Muscle of leg (tissue), 11 donors: ENCODE measurements around the gene LAS1L. TPM values are rescaled to one million over a fixed set of nuclear protein-coding genes. Genes with fewer than 3 reads are reported as not detected.
"Not testable (repeated sequence)": the region's sequence is repeated elsewhere in the genome, so short reads cannot be mapped to it uniquely, and the experiment has no call there.

ENCODE experiments used
- DNase-seq: peaks from one replicate; pipeline ENCODE4 v3.0.0; 2013
- H3K27ac ChIP-seq: one replicate; pipeline ENCODE4 v1.5.1; 2013; ENCODE audit warnings: mild to moderate bottlenecking, low read length, control low read depth
- H3K27me3 ChIP-seq: one replicate; pipeline ENCODE4 v1.6.1; 2013; ENCODE audit warnings: low read length; ENCODE audit not compliant: control insufficient read depth, insufficient read depth
- H3K36me3 ChIP-seq: one replicate; pipeline ENCODE4 v1.6.1; 2013; ENCODE audit warnings: low read length; ENCODE audit not compliant: control insufficient read depth, insufficient read depth
- H3K4me1 ChIP-seq: one replicate; pipeline ENCODE4 v1.6.1; 2013; ENCODE audit warnings: low read length; ENCODE audit not compliant: control insufficient read depth, insufficient read depth
- H3K4me3 ChIP-seq: one replicate; pipeline ENCODE4 v1.5.1; 2013; ENCODE audit warnings: low read length, control low read depth
- H3K9me3 ChIP-seq: replicated peaks from 2 replicates; pipeline ENCODE4 v1.6.1; 2013; ENCODE audit warnings: low read depth, low read length; ENCODE audit not compliant: control insufficient read depth
- WGBS: methylation state at CpG from one replicate; pipeline ENCODE4 v1.1.5; 2013; ENCODE audit warnings: missing lambda C conversion rate; ENCODE audit not compliant: insufficient coverage; 5-methylcytosine and 5-hydroxymethylcytosine counted together
- polyA plus RNA-seq, 8 donors: library from polyadenylated mRNA; unstranded; fragments of 120-200 nt; gene quantifications; one replicate each; pipeline versions ENCODE4 v1.2.1 to v1.2.3, GENCODE V29; 2013; ENCODE audit warnings: inconsistent platforms in 1 of 8, low replicate concordance in 1 of 8; ENCODE audit not compliant: insufficient read length in 8 of 8, insufficient read depth in 1 of 8
- total RNA-seq: library from RNA; stranded (reverse); fragments of 120-200 nt; gene quantifications from one replicate; pipeline ENCODE4 v1.2.4, GENCODE V29; 2013

The LAS1L gene
- total and polyA plus RNA-seq, 9 donors = 14.7 to 29.4 (median 23.9) TPM

DNA sequence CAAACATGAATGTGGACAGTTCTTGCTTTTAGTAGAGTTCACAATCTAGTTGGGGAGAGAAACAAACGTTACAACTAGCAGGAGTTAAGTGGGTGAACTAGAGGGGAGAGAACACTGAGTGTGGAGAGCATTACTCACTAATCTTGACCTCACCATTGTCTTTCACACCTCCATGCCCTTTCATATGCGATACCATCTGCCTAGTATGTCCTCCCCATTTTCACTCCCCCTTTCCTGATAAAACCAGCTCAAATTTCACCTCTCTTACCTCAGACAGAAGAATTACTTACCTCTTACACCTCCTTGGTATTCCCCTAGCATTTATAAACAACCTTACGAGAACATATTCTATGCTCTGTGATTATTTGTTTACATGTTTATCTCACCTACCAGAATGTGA is 53.6 kb downstream of the LAS1L start:
- Histone ChIP-seq H3K27me3 (no peaks in the 10 kb centered on the region), H3K4me1 (no peaks in the 10 kb centered on the region), H3K9me3 (no peaks in the 10 kb centered on the region), H3K36me3 (no peaks in the 10 kb centered on the region), H3K4me3 (no peak overlapping the region), H3K27ac (no peak overlapping the region)
- no peak for DNase-seq
- 75% methylated on average over 1 of the region's 3 CpGs for WGBS

DNA sequence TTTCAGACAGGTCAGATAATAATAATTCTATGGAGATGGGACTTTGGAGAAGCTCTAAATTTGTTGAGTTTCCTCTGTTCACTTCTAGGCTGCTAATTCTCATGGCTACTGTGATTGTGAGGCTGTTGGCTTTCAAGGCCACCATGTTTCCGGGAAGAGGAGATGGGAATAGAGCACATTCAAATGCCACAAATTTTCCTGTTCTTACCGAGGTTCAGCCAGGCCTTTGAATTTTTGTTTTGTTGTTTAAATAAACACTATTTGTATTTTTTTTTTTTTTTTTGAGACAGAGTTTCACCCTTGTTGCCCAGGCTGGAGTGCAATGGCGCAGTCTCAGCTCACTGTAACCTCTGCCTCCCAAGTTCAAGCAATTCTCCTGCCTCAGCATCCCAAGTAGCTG is 55.5 kb downstream of the LAS1L start:
- not testable (repeated sequence) for H3K9me3 ChIP-seq, DNase-seq, H3K4me3 ChIP-seq, H3K4me1 ChIP-seq, H3K27ac ChIP-seq, H3K27me3 ChIP-seq, H3K36me3 ChIP-seq
- 50% methylated on average over 1 of the region's 3 CpGs for whole genome bisulfite sequencing

DNA sequence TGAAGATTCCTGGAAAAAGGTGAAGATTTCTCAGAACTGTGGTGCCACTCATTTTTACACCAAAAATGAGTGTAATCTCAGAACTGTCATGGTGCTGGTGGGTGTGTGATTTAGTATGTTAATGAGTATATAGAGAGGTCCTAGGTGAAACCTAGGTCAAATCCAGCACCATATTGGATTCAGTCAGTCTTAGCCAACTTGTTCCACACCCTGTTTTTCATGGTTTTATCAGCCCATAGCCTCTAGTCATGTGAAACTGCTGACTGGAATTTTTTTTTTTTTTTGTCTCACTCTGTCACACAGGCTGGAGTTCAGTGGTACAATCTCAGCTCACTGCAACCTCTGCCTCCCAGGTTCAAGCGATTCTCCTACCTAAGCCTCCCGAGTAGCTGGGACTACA is 58.0 kb downstream of the LAS1L start:
- H3K9me3 ChIP-seq = no peaks in the 10 kb centered on the region
- H3K27ac ChIP-seq = no peak overlapping the region
- H3K27me3 ChIP-seq = no peaks in the 10 kb centered on the region
- H3K4me3 ChIP-seq = no peak overlapping the region
- H3K36me3 ChIP-seq = no peaks in the 10 kb centered on the region
- H3K4me1 ChIP-seq = no peaks in the 10 kb centered on the region
- no CpG with 5 or more reads among the region's 2 CpGs for WGBS
- DNase-seq = no peak

DNA sequence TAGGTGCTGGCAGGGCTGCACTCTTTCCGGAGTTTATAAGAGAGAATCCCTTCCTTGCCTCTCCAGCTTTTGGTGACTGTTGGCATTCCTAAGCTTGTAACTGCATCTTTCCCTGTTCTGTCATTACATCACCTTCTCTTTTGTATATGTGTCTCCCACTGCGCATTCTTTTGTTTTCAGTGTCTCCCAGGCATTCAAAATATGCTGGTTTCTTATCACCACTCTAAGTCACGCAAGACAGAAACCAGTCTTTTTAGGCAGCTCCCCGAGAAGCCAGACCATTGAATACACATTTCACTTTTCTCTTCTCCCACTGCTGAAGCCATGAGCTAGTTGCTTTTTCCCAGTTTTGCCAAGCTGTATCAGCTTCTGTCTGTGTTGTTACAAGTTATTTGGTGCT is 71.0 kb downstream of the LAS1L start:
- H3K27ac ChIP-seq = no peak overlapping the region
- DNase-seq = no peak
- H3K27me3 ChIP-seq = no peaks in the 10 kb centered on the region
- H3K4me1 ChIP-seq = no peaks in the 10 kb centered on the region
- H3K36me3 ChIP-seq = no peaks in the 10 kb centered on the region
- H3K4me3 ChIP-seq = no peak overlapping the region
- 53% methylated on average over 3 of the region's 4 CpGs for WGBS
- no peaks in the 10 kb centered on the region for H3K9me3 ChIP-seq

Other genes with a start within 250 kb of the LAS1L start
- gene MSN, start 132.9 kb upstream of the LAS1L start, total RNA-seq = 96.6 TPM
- 100 to 1,000 TPM; 105 to 168 (median 132) TPM for gene MSN, start 132.9 kb upstream of the LAS1L start, polyA plus RNA-seq